ENCODE data around the gene PYURF.

DNA sequence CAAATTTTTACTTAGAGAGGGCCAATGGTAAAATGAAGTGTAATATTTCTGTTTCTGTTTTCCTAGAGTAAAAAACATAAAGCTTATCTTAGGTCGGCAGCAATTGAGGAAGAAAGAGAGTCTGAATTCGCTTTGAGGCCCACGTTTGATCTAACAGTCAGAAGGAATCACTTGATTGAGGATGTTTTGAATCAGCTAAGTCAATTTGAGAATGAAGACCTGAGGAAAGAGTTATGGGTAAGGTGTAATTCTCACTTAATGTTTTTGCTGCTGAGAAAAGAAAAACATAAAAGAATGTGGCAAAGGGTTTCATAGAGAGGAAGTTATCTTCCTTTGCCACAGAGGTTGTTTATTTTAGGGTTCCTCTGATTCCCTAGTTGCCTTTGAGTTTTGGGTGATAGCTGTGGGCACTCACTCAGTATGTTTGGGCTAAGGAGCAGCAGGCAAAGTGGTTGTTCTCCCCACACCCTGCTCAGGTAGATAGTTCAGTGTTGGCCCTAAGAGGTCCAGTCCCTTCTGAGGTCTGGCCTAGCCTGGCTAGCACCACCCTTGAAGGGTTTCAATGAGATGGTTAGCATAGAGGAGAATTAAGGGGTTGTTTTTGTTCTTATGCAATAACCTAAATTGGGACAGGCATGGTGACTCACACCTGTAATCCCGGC lies 34.3 kb downstream of the PYURF start:
- TF ChIP-seq POLR2A (IDR thresholded peaks at IDR 0.05; ENCODE audit: low read length) (no peak), GATA1 (IDR thresholded peaks at IDR 0.05; ENCODE audit: low read depth, low read length) (no peak)

Data from erythroblast (primary cell).